ENCODE data around the gene TP53RK.

TP53RK gene

GRCh38 chr20:46665602-46666001 is 23.6 kb downstream of the TP53RK start:
- H3K27ac Mint-ChIP-seq: no peak overlapping the region
- DNase-seq (no peak), ATAC-seq (no peak)
- H3K27me3 Mint-ChIP-seq: peaks cover 1% of the 10 kb centered on the region
- H3K4me1 Mint-ChIP-seq: no peaks in the 10 kb centered on the region
- H3K9me3 Mint-ChIP-seq: peaks cover 6 to 7% of the 10 kb centered on the region in 2 donors
- H3K4me3 Mint-ChIP-seq: no peak overlapping the region

- ATAC-seq (no peak), DNase-seq (no peak)
- no peak overlapping the region for H3K4me3 Mint-ChIP-seq
- no peaks in the 10 kb centered on the region for H3K4me1 Mint-ChIP-seq
- H3K9me3 Mint-ChIP-seq: peaks cover 0 to 7% of the 10 kb centered on the region in 2 donors
- H3K27me3 Mint-ChIP-seq: peaks cover 7% of the 10 kb centered on the region
- H3K27ac Mint-ChIP-seq: no peak overlapping the region
Measured at GRCh38 chr20:46663531-46663930, 25.7 kb downstream of the TP53RK start.

- no peaks in the 10 kb centered on the region for H3K4me1 Mint-ChIP-seq
Measured at GRCh38 chr20:46661659-46662058, 27.6 kb downstream of the TP53RK start.

GRCh38 chr20:46660487-46660886 is 28.8 kb downstream of the TP53RK start:
- H3K9me3 Mint-ChIP-seq: peaks cover 0 to 4% of the 10 kb centered on the region in 2 donors
- DNase-seq: no peak
- H3K27ac Mint-ChIP-seq: no peak overlapping the region
- no peak overlapping the region for H3K4me3 Mint-ChIP-seq
- H3K4me1 Mint-ChIP-seq: no peaks in the 10 kb centered on the region
- no peak for ATAC-seq
- H3K27me3 Mint-ChIP-seq: peaks cover 7% of the 10 kb centered on the region

More at GRCh38 chr20:46661659-46662058, 27.6 kb downstream of the TP53RK start:
- Mint-ChIP-seq H3K27me3 (peaks cover 7% of the 10 kb centered on the region), H3K4me3 (no peak overlapping the region), H3K27ac (peak overlapping the region in 1 of 2 donors; percentile 10), H3K9me3 (peaks cover 0 to 4% of the 10 kb centered on the region in 2 donors)
- no peak for DNase-seq
- ATAC-seq: no peak

GRCh38 chr20:46657618-46658017 is 31.6 kb downstream of the TP53RK start:
- H3K27me3 Mint-ChIP-seq: peaks cover 18% of the 10 kb centered on the region
- H3K4me1 Mint-ChIP-seq: no peaks in the 10 kb centered on the region
- ATAC-seq (no peak), DNase-seq (no peak)
- H3K9me3 Mint-ChIP-seq: peaks cover 0 to 4% of the 10 kb centered on the region in 2 donors
- no peak overlapping the region for H3K4me3 Mint-ChIP-seq
- H3K27ac Mint-ChIP-seq: no peak overlapping the region

GRCh38 chr20:46657137-46657536 is 32.1 kb downstream of the TP53RK start:
- no peak for DNase-seq
- H3K4me3 Mint-ChIP-seq: no peak overlapping the region
- peaks cover 0 to 4% of the 10 kb centered on the region in 2 donors for H3K9me3 Mint-ChIP-seq
- H3K4me1 Mint-ChIP-seq: no peaks in the 10 kb centered on the region
- H3K27me3 Mint-ChIP-seq: peaks cover 20% of the 10 kb centered on the region
- no peak for ATAC-seq
- H3K27ac Mint-ChIP-seq: no peak overlapping the region

- DNase-seq (no peak), ATAC-seq (no peak)
- no peaks in the 10 kb centered on the region for H3K4me1 Mint-ChIP-seq
- peaks cover 41% of the 10 kb centered on the region for H3K27me3 Mint-ChIP-seq
- H3K4me3 Mint-ChIP-seq: no peak overlapping the region
- no peaks in the 10 kb centered on the region for H3K9me3 Mint-ChIP-seq
- H3K27ac Mint-ChIP-seq: no peak overlapping the region
Measured at GRCh38 chr20:46652699-46653098, 36.5 kb downstream of the TP53RK start.

GRCh38 chr20:46651091-46651962 is 37.9 kb downstream of the TP53RK start, which contains the start of gene SLC13A3:
Gene SLC13A3 (minus strand): TSS chr20:46651459. CDS start chr20:46651421, 38 bp downstream.
- Mint-ChIP-seq H3K4me3 (no peak within 1 kb of the TSS), H3K27me3 (peaks cover 41% of the 10 kb centered on the region), H3K9me3 (no peaks in the 10 kb centered on the region), H3K27ac (no peak within 1 kb of the TSS), H3K4me1 (no peaks in the 10 kb centered on the region)
- no peak for ATAC-seq
- DNase-seq: no peak

- H3K9me3 Mint-ChIP-seq: no peaks in the 10 kb centered on the region
- no peak for ATAC-seq
- no peak overlapping the region for H3K4me3 Mint-ChIP-seq
- no peaks in the 10 kb centered on the region for H3K4me1 Mint-ChIP-seq
- peaks cover 41% of the 10 kb centered on the region for H3K27me3 Mint-ChIP-seq
- H3K27ac Mint-ChIP-seq: no peak overlapping the region
- DNase-seq: no peak
Measured at GRCh38 chr20:46650575-46651090, 38.6 kb downstream of the TP53RK start.

GRCh38 chr20:46649965-46650542 is 39.2 kb downstream of the TP53RK start:
- Mint-ChIP-seq H3K9me3 (no peaks in the 10 kb centered on the region), H3K27me3 (peaks cover 41% of the 10 kb centered on the region), H3K4me1 (no peaks in the 10 kb centered on the region), H3K4me3 (no peak overlapping the region), H3K27ac (no peak overlapping the region)
- DNase-seq (no peak), ATAC-seq (no peak)

- Mint-ChIP-seq H3K4me3 (no peak overlapping the region), H3K9me3 (no peaks in the 10 kb centered on the region), H3K27ac (no peak overlapping the region), H3K27me3 (peaks cover 41% of the 10 kb centered on the region), H3K4me1 (no peaks in the 10 kb centered on the region)
- ATAC-seq (no peak), DNase-seq (no peak)
Measured at GRCh38 chr20:46649650-46649949, 39.6 kb downstream of the TP53RK start.

GRCh38 chr20:46648903-46649649 is 40.2 kb downstream of the TP53RK start:
- no peaks in the 10 kb centered on the region for H3K4me1 Mint-ChIP-seq
- no peak for ATAC-seq
- H3K4me3 Mint-ChIP-seq: no peak overlapping the region
- peaks cover 41% of the 10 kb centered on the region for H3K27me3 Mint-ChIP-seq
- H3K9me3 Mint-ChIP-seq: no peaks in the 10 kb centered on the region
- H3K27ac Mint-ChIP-seq: no peak overlapping the region
- DNase-seq: no peak

- Mint-ChIP-seq H3K27ac (no peak overlapping the region), H3K4me3 (no peak overlapping the region), H3K27me3 (peaks cover 28% of the 10 kb centered on the region), H3K9me3 (no peaks in the 10 kb centered on the region), H3K4me1 (no peaks in the 10 kb centered on the region)
- DNase-seq: no peak
- no peak for ATAC-seq
Measured at GRCh38 chr20:46647469-46647868, 41.8 kb downstream of the TP53RK start.

- Mint-ChIP-seq H3K27me3 (peaks cover 27% of the 10 kb centered on the region), H3K4me1 (no peaks in the 10 kb centered on the region), H3K4me3 (no peak overlapping the region), H3K9me3 (no peaks in the 10 kb centered on the region), H3K27ac (no peak overlapping the region)
- no peak for ATAC-seq
- DNase-seq: no peak
Measured at GRCh38 chr20:46646659-46647380, 42.4 kb downstream of the TP53RK start.

GRCh38 chr20:46646122-46646521 is 43.1 kb downstream of the TP53RK start:
- H3K9me3 Mint-ChIP-seq: no peaks in the 10 kb centered on the region
- H3K27ac Mint-ChIP-seq: no peak overlapping the region
- peaks cover 20% of the 10 kb centered on the region for H3K27me3 Mint-ChIP-seq
- H3K4me1 Mint-ChIP-seq: no peaks in the 10 kb centered on the region
- DNase-seq: no peak
- no peak for ATAC-seq
- H3K4me3 Mint-ChIP-seq: no peak overlapping the region

All from stimulated activated naive CD8-positive, alpha-beta T cell treated with anti-CD3 and anti-CD28 coated beads, Interleukin-15, amount 100 ng/mL, for 72 hours (primary cell).